HG03439 (cell line): ENCODE measurements around the gene TGFBR3.

Experiments used
- ATAC-seq: cut with Tn5 transposase; IDR thresholded peaks from one replicate; pipeline ENCODE4 v1.9.1; 2021; ENCODE audit warnings: mild to moderate bottlenecking, moderate library complexity; ENCODE audit not compliant: unreplicated experiment

TGFBR3 gene

DNA sequence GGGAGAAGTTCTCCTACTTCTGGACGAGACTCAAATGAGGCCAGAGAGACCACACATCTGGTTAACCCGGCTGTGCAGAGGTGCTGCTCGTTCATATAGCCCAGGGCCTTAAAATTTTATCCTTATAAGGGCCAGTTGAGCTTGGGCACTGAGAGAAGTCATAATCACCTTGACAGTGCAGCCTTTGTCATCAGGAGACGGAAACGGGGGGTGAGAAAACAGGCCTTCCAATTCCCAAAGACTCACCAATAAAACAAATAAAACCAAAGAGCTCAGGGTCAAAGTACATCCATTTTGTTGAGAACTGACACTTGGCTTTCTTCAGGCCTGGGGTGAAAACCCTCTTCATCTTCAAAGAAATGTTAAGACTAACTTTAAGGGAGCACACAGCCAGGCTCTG lies 167.1 kb downstream of the TGFBR3 start:
- ATAC-seq, result no peak

DNA sequence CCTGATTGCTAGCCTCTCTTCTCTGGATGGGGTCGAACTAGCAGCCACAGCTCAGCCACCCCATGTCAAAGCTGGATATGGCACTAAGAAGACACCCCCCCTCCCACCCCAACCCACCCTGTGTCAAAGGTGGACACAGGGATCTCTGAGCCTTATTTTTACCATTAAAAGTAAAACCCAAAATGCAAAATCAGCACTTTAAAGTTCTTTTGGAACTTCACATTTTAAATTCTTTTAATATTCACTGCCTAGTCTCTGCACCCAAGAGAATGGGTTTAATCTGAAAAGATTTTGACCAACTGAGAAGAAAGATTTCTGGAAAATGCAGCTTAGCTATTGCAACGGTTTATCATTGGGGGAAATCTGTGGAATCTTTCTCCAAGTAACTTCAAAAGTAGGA lies 167.6 kb downstream of the TGFBR3 start:
- ATAC-seq, result no peak

DNA sequence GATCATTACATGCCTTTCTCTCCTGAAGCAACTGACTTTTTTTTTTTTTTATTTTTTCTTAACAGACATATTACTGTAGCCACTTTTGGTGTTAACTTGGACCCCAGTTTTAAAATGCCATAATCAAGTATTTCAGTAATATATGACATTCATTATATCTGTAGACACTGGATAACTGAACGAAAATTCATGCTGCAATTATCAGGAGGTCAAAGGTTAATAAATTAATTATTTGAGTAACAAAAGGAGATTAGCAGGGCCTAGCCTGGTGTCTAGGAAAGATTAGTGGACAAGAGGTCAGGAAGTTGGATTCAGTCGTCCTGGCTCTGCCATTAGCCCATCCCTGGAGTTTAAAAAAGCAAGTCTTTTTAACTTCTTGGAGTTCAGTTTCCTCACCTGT lies 168.1 kb downstream of the TGFBR3 start:
- ATAC-seq, result no peak

DNA sequence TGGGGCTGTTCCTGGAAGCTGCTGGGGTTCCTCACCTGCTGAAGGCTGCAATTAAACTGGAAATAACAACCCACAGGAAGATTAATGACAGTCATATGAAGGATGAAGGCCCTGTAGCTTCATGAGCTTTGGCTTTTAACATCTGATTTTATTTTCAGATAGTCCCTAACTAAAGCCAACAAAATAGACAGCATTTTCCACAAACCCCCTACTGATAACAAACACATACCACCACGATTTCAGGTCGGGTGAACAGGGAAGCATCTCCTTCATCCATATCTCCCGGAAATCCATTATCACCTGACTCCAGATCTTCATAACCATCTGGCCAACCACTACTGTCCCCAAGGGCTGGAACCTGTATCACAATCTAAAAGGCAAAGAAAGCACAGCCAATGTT lies 169.6 kb downstream of the TGFBR3 start:
- no peak for ATAC-seq

DNA sequence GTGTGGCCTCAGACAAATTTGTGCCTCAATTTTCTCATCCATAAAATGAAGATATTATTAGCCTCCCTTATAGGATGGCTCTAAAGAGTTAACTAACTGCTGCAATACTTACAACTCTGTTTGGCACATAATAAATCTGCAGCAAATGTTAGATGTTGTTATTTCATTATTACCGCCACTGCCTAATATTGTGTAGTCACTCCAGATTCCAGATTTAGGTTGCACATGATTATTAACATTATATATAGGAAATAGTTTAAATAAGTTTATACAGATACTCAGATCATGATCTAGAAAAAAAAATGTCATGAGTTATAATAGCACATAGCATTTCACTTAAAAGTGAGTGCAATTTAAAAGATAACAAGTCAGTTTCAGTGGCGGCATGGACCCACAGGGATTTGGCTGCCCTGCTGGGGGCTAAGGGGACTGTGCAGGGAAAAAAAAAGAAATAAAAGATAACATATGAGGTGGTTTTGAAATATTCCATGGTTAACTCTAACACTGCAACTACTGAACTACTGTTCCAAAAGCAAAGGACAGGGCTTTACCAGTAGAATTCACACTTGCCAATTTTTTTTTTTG lies 170.4 kb downstream of the TGFBR3 start:
- ATAC-seq, result no peak

DNA sequence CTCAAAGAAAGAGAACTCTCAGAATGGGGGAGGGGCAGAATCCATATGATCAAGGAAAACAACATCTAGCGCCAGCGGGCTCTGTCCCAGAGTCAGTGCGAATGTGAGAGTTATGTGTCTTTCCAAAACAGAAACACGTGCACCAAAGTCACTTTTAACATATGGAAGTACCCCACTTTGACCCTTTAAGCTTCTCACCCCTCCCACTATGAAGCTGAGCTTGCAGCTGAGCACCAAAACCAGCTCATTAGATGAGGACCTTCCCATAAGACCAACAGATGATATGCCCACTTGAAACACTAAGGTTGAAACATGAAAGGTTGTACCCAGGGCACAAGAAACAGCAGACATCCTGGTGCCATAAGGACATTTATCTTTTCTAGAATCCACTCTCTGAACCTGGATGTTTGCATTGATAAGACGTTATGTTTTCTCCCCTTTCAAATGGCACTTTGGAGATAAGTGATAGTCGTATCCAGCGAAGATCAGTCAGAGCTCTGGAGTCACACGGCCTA lies 171.0 kb downstream of the TGFBR3 start:
- no peak for ATAC-seq

DNA sequence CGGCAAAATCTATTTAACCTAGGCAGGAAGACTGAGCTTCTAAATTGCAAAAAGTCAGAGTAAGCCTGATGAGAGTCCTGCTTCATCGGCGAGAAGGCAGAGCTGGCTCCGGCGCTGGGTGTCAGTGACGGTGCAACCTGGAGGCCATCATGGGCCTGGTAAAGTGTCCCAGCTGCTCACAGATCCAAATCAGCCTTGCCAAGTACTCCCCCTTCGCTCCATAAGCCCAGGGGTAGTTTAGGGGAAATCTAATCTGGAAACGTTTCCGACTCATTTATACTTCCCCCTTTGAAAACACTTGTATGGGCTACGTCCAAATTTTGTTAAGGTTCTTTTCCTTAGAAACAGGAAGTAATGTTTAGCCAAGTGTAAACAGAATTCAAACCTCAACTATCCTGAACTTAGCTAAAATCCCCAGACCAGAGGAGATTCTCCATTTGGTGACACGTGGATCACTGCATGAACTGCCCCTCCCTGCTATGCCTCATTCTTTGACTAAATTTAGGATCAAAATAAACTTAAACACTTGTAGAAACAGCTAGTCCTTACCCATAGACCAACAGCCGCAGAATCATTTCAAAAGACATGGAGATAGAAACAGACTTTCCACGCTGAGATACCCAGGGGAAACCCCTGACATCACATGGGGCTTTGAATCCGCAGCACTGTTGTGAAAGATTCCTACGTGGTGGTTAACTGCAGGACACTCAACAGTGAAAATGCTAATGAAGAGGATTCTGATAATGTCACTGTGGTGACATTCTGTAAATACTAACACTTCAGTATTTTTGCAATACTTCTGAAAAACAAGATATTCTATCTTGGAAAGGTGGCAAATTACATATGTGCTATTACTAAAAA lies 172.7 kb downstream of the TGFBR3 start:
- ATAC-seq, result peak; percentile 62

DNA sequence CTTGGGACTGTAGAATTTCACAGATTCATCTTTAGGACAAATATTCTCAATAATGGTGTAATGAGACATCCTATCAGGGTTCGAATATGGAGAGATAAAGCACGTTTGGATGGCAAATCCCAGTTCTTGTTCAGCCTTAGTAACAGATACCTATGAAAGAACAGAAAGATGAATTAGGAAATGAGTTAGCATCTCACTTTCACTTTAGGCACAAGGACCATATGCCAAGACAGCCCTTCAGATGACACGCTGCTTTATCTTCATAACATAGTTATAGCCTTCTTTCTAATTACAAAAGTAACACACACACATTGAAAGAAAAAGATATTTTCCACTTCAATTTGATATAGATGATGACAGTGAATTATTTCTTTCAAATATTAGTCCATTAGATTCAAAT lies 173.6 kb downstream of the TGFBR3 start:
- no peak for ATAC-seq

DNA sequence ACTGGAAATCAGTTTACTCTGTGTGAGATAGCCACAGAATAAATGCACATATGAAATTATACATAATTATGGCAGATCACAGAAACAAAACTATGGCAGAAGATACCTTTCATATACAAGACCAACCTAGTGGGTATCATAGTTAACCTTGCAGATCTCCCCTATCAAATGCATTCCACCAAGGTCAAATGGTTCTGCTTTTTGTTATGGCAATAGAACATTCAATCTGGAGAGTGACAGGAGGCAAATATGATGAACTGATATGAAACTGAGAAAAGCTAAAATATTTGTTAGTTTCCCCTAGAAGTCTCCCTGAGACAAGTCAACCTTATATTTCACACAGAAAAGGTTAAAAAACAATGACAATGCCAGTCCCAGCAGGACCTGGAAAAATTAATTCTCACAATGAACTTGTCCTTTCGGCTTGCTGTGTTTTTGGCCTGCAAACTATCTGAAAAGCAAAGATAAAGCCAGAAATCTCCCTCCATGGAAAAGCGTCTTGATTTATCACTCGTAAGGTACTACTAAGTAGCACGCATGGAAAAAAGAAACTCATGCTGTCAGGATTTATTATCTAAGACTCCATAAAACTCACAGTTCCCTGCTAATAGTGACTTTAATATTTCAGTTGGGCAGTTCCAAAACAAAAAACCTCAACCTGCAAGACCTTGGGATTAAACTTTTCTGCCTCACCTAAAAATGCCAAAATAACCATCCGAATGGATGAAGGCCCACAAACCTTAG lies 174.3 kb downstream of the TGFBR3 start:
- no peak for ATAC-seq

GRCh38 chr1:91710261-91710660 lies 175.7 kb downstream of the TGFBR3 start:
- ATAC-seq, result no peak

GRCh38 chr1:91708691-91709090 lies 177.3 kb downstream of the TGFBR3 start:
- no peak for ATAC-seq

- ATAC-seq, result no peak
Measured at GRCh38 chr1:91707890-91708218, 178.1 kb downstream of the TGFBR3 start.

DNA sequence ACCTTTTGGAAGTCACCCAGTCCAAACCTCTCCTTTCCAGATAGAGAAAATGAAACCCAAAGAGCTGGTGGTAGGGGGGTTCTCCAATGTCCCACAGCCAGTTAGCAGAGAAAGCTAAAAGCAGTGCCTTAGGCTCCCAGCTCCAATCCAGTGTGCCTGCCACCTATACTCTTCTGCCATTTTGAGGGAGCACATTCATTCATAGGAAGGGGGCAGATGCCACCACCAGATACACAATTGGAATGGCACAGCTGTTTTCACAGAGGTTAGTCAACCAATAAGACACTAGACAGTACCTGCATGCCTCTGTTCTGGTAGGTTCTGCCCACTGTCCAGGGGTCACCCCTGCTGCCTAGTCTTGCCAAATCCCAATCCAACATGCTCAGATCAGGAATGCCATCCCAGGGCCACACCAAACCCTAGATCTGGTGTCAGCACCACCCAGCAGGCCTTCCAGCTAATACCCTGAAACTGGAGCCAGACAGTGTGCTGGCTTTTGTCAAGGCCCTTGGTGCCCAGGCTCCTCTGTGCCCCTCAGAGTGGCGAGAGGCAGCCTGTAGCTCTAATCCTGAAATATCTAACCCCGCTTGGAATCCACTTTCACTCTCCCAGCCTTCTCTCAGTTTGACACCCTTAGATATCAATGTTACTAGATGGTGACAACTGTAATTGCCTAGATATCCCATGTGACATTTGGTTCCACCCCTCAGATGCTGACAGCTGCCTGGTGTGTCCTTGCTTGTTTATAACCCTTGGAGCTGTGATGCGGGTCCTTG lies 178.6 kb downstream of the TGFBR3 start:
- no peak for ATAC-seq

GRCh38 chr1:91706140-91706957 lies 179.6 kb downstream of the TGFBR3 start:
- no peak for ATAC-seq

- ATAC-seq, result no peak
Measured at GRCh38 chr1:91704746-91705145, 181.2 kb downstream of the TGFBR3 start.

DNA sequence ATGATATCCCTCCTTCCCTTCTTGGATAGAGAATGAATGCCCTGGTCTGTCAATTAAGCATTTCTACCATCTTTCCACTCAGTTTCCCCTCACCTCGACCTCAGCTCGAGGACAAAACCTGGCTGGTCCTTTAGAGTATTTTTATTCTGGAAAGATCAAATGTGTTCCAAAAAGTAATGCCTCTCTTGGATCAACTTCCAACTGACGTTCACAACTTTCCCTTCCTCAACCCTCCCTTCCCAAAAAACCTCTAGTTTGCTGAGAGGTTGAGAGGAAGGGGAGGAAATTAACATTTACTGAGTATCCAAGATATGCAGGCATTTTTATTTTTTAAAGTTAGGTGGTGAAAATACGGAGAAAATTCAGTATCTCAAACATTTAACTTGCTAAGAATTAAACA lies 182.9 kb downstream of the TGFBR3 start:
- ATAC-seq, result no peak

DNA sequence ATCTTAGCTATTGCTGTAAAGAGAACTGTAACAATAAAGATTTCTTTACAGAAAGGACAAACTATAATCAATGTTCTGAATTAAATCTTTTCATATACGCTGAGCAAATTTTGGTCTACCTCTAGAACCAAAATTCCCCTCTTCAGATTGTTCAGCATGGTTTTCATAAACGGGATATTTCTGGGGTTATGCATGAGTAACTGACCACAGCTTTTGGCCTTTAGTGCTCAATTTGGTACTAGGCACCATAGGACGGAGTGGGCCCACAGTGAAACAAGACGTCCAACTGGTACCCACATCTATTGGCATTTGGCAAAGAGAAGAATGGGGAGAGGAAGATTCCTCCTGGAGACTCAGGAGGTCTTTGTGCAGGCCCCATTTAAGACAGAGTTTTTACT lies 184.5 kb downstream of the TGFBR3 start:
- ATAC-seq, result no peak

- ATAC-seq, result no peak
Measured at GRCh38 chr1:91700771-91701471, 185.0 kb downstream of the TGFBR3 start.

DNA sequence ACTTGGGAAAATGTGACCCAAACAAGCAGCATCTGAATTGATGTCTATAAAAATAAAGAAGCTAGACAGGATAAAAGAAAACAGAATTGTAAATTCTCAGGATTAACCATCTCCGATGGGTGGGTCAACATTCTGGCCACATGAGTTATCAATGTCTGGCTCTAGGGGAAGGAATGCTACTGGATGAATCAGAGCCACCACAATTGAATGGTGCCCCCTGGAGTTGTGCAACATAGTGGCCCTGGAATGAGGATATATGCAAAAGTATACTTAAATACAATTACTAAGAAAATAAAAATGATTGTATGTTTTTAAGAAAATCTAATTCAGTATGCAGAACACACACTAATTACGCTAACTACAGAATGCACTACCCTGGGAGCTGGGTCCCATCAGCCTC lies 185.6 kb downstream of the TGFBR3 start:
- no peak for ATAC-seq
